H9 (cell line): ENCODE results near the gene NKX1-1. TPM values are rescaled to one million over a fixed set of nuclear protein-coding genes. Genes with fewer than 3 reads are reported as not detected.

Source experiments
- DNase-seq: peaks from one replicate; pipeline ENCODE4 v3.0.0-alpha.2; 2017
- H2AFZ ChIP-seq: one replicate; pipeline ENCODE4 v1.6.1; 2013; ENCODE audit warnings: mild to moderate bottlenecking, low read length, control low read depth, moderate library complexity
- H2AK5ac ChIP-seq: 2 replicates; pipeline ENCODE4 v1.6.1; 2013; ENCODE audit warnings: low read length, control low read depth, mixed read lengths; ENCODE audit not compliant: insufficient read length
- H2BK120ac ChIP-seq: one replicate; pipeline ENCODE4 v1.6.1; 2013; ENCODE audit warnings: low read depth, mild to moderate bottlenecking, low read length, control low read depth, inconsistent platforms; ENCODE audit not compliant: poor library complexity, severe bottlenecking
- H2BK12ac ChIP-seq: 2 replicates; pipeline ENCODE4 v1.6.1; 2013; ENCODE audit warnings: low read length, control low read depth, mixed read lengths, low read depth; ENCODE audit not compliant: insufficient read length
- H2BK15ac ChIP-seq: 2 replicates; pipeline ENCODE4 v1.6.1; 2013; ENCODE audit warnings: low read depth, low read length, control low read depth
- H2BK20ac ChIP-seq: one replicate; pipeline ENCODE4 v1.6.1; 2013; ENCODE audit warnings: low read depth, mild to moderate bottlenecking, low read length, control low read depth, inconsistent platforms; ENCODE audit not compliant: poor library complexity, severe bottlenecking
- H2BK5ac ChIP-seq: 2 replicates; pipeline ENCODE4 v1.6.1; 2013; ENCODE audit warnings: low read length, control low read depth, mixed read lengths; ENCODE audit not compliant: insufficient read length
- H3K14ac ChIP-seq: 2 replicates; pipeline ENCODE4 v1.6.1; 2013; ENCODE audit warnings: low read length, control low read depth; ENCODE audit not compliant: insufficient read depth
- H3K18ac ChIP-seq: 2 replicates; pipeline ENCODE4 v1.6.1; 2013; ENCODE audit warnings: low read depth, mild to moderate bottlenecking, mixed read lengths, low read length, control low read depth; ENCODE audit not compliant: insufficient read length
- H3K23ac ChIP-seq: 2 replicates; pipeline ENCODE4 v1.6.1; 2013; ENCODE audit warnings: low read length, control low read depth, mixed read lengths, low read depth; ENCODE audit not compliant: insufficient read length
- H3K23me2 ChIP-seq: 2 replicates; pipeline ENCODE4 v1.6.1; 2013; ENCODE audit warnings: low read depth, mild to moderate bottlenecking, mixed read lengths, low read length, control low read depth; ENCODE audit not compliant: insufficient read length, poor library complexity, severe bottlenecking
- H3K27ac ChIP-seq: 2 replicates; pipeline ENCODE4 v1.5.1; 2013; ENCODE audit warnings: low read length, control low read depth, mixed read lengths, low read depth; ENCODE audit not compliant: insufficient read length
- H3K27me3 ChIP-seq: 2 replicates; pipeline ENCODE4 v1.6.1; 2013; ENCODE audit warnings: low read length, control low read depth, inconsistent platforms; ENCODE audit not compliant: insufficient read depth
- H3K4ac ChIP-seq: 2 replicates; pipeline ENCODE4 v1.6.1; 2013; ENCODE audit warnings: low read depth, mild to moderate bottlenecking, control low read depth, inconsistent platforms, low read length, moderate library complexity
- H3K4me1 ChIP-seq: 2 replicates; pipeline ENCODE4 v1.6.1; 2013; ENCODE audit warnings: low read length, control low read depth, inconsistent platforms; ENCODE audit not compliant: insufficient read depth
- H3K4me2 ChIP-seq: 2 replicates; pipeline ENCODE4 v1.6.1; 2013; ENCODE audit warnings: low read length, control low read depth, mixed read lengths; ENCODE audit not compliant: insufficient read length, insufficient read depth
- H3K56ac ChIP-seq: 2 replicates; pipeline ENCODE4 v1.6.1; 2013; ENCODE audit warnings: low read depth, mild to moderate bottlenecking, mixed read lengths, low read length, control low read depth; ENCODE audit not compliant: insufficient read length
- H3K79me1 ChIP-seq: 2 replicates; pipeline ENCODE4 v1.6.1; 2013; ENCODE audit warnings: low read depth, mild to moderate bottlenecking, moderate library complexity, low read length, control low read depth, inconsistent platforms; ENCODE audit not compliant: insufficient read depth, poor library complexity, severe bottlenecking
- H3K79me2 ChIP-seq: 2 replicates; pipeline ENCODE4 v1.6.1; 2013; ENCODE audit warnings: low read length, control low read depth, inconsistent platforms; ENCODE audit not compliant: insufficient read depth
- H3K9ac ChIP-seq: 2 replicates; pipeline ENCODE4 v1.6.1; 2013; ENCODE audit warnings: low read length, control low read depth, mixed read lengths; ENCODE audit not compliant: insufficient read length; ENCODE audit errors: extremely low read depth
- H3K9me3 ChIP-seq: one replicate; pipeline ENCODE4 v1.6.1; 2013; ENCODE audit warnings: low read depth, low read length, inconsistent platforms; ENCODE audit not compliant: control insufficient read depth
- H3T11ph ChIP-seq: one replicate; pipeline ENCODE4 v1.6.1; 2013; ENCODE audit warnings: mild to moderate bottlenecking, low read length, control low read depth, inconsistent platforms
- H4K20me1 ChIP-seq: one replicate; pipeline ENCODE4 v1.6.1; 2013; ENCODE audit not compliant: control insufficient read depth, insufficient read length, insufficient read depth
- H4K5ac ChIP-seq: 2 replicates; pipeline ENCODE4 v1.6.1; 2013; ENCODE audit warnings: low read depth, mild to moderate bottlenecking, mixed read lengths, low read length, control low read depth; ENCODE audit not compliant: insufficient read length
- H4K8ac ChIP-seq: replicated peaks from 2 replicates; pipeline ENCODE4 v1.6.1; 2013; ENCODE audit warnings: low read length, control low read depth, mixed read lengths, low read depth; ENCODE audit not compliant: insufficient read length
- H4K91ac ChIP-seq: 2 replicates; pipeline ENCODE4 v1.6.1; 2013; ENCODE audit warnings: low read depth, mild to moderate bottlenecking, moderate library complexity, mixed read lengths, low read length, control low read depth; ENCODE audit not compliant: insufficient read length
- H3K27ac Mint-ChIP-seq, 3 experiments: 2 replicates in 2 of 3; 3 replicates in 1 of 3; pipeline ENCODE4 v1.8.0; 2020 to 2021; ENCODE audit warnings: mixed read lengths in 3 of 3, mild to moderate bottlenecking in 1 of 3, moderate library complexity in 1 of 3
- H3K27me3 Mint-ChIP-seq: 2 replicates; pipeline ENCODE4 v1.8.0; 2021; ENCODE audit warnings: low read depth, mild to moderate bottlenecking, moderate library complexity, mixed read lengths
- H3K36me3 Mint-ChIP-seq, 3 experiments: 2 replicates in 2 of 3; 3 replicates in 1 of 3; pipeline ENCODE4 v1.8.0; 2020 to 2021; ENCODE audit warnings: low read depth in 3 of 3, mixed read lengths in 3 of 3; ENCODE audit not compliant: insufficient read depth in 1 of 3
- H3K4me1 Mint-ChIP-seq, 2 experiments: 2 replicates each; pipeline ENCODE4 v1.8.0; 2020; ENCODE audit warnings: mixed read lengths in 2 of 2
- H3K4me3 Mint-ChIP-seq, 2 experiments: 2 replicates in 1 of 2; 3 replicates in 1 of 2; pipeline ENCODE4 v1.8.0; 2020 to 2021; ENCODE audit warnings: mild to moderate bottlenecking in 2 of 2, mixed read lengths in 2 of 2, moderate library complexity in 1 of 2
- H3K9me3 Mint-ChIP-seq, 2 experiments: 2 replicates in 1 of 2; 3 replicates in 1 of 2; pipeline ENCODE4 v1.8.0; 2020; ENCODE audit warnings: mild to moderate bottlenecking in 2 of 2, mixed read lengths in 2 of 2, moderate library complexity in 1 of 2
- CTCF ChIP-seq: fragments of 200-600 bp; sonication (generic); conservative IDR thresholded peaks from 3 replicates; pipeline ENCODE4 v1.8.0; 2021; ENCODE audit warnings: antibody characterized with exemption, mild to moderate bottlenecking
- WGBS: extraction: QIAGEN DNeasy Blood & Tissue Kit; methylation state at CpG from one replicate; pipeline ENCODE4 v1.1.7; 2013; ENCODE audit warnings: missing lambda C conversion rate, low lambda C conversion rate, mixed read lengths; ENCODE audit not compliant: insufficient read length; ENCODE audit errors: extremely low coverage; 5-methylcytosine and 5-hydroxymethylcytosine counted together
- total RNA-seq: library from RNA; stranded (reverse); gene quantifications from 2 replicates; pipeline ENCODE4 v1.2.1, GENCODE V29; 2021

NKX1-1 gene
- total RNA-seq, 1 experiment from 2014 or later: not detected

- no peak overlapping the region for H2BK12ac ChIP-seq
- no peak overlapping the region for H2BK120ac ChIP-seq
- no peaks in the 10 kb centered on the region for H4K20me1 ChIP-seq
- H2BK5ac ChIP-seq: no peak overlapping the region
- no peak overlapping the region for H3K9ac ChIP-seq
- H2AFZ ChIP-seq: no peak overlapping the region
- Mint-ChIP-seq H3K4me1 (no peaks in the 10 kb centered on the region), H3K9me3 (no peaks in the 10 kb centered on the region; a peak in 1 of 5 replicates), H3K27ac (no peak overlapping the region), H3K36me3 (no peaks in the 10 kb centered on the region), H3K27me3 (peaks cover 15% of the 10 kb centered on the region), H3K4me3 (no peak overlapping the region)
- no peak overlapping the region for H3K56ac ChIP-seq
- H3K23me2 ChIP-seq: no peaks in the 10 kb centered on the region
- H4K91ac ChIP-seq: no peak overlapping the region
- H2BK20ac ChIP-seq: no peak overlapping the region
- H3K79me2 ChIP-seq: no peaks in the 10 kb centered on the region
- no peak overlapping the region for H3T11ph ChIP-seq
- H2AK5ac ChIP-seq: no peak overlapping the region
- H3K4ac ChIP-seq: no peak overlapping the region
- H3K23ac ChIP-seq: no peak overlapping the region
- no peaks in the 10 kb centered on the region for H3K4me1 ChIP-seq
- H2BK15ac ChIP-seq: no peak overlapping the region
- DNase-seq: no peak
- no peak overlapping the region for H4K5ac ChIP-seq
- WGBS: no CpG with 5 or more reads among the region's 13 CpGs
- no peaks in the 10 kb centered on the region for H3K9me3 ChIP-seq
- H3K27me3 ChIP-seq: no peaks in the 10 kb centered on the region
- no peaks in the 10 kb centered on the region for H3K79me1 ChIP-seq
- H3K18ac ChIP-seq: no peak overlapping the region
- H3K14ac ChIP-seq: no peak overlapping the region
- TF ChIP-seq CTCF: no peak
- no peak overlapping the region for H3K4me2 ChIP-seq
- H3K27ac ChIP-seq: no peak overlapping the region
- no peak overlapping the region for H4K8ac ChIP-seq
Observed at GRCh38 chr4:1419708-1420107, 13.5 kb upstream of the NKX1-1 start.
